GM18519 (cell line): ENCODE data around the gene CAPN10.

Experiments used
- ATAC-seq: cut with Tn5 transposase; IDR thresholded peaks from one replicate; pipeline ENCODE4 v1.9.1; 2021; ENCODE audit warnings: mild to moderate bottlenecking, moderate library complexity; ENCODE audit not compliant: unreplicated experiment, low FRiP score

Gene CAPN10

GRCh38 chr2:240636563-240637115 lies 50.1 kb downstream of the CAPN10 start:
- ATAC-seq, result no peak

- ATAC-seq, result no peak
Measured at GRCh38 chr2:240637116-240637900, 50.8 kb downstream of the CAPN10 start.

- ATAC-seq, result no peak
Measured at GRCh38 chr2:240637901-240638345, 51.4 kb downstream of the CAPN10 start.

- ATAC-seq, result no peak
Measured at GRCh38 chr2:240638512-240639160, 52.1 kb downstream of the CAPN10 start.

- ATAC-seq, result no peak
Measured at GRCh38 chr2:240639566-240639965, 53.0 kb downstream of the CAPN10 start.

GRCh38 chr2:240640939-240641338 lies 54.4 kb downstream of the CAPN10 start:
- ATAC-seq, result no peak

- ATAC-seq, result no peak
Measured at GRCh38 chr2:240642061-240642805, 55.7 kb downstream of the CAPN10 start.

- ATAC-seq, result no peak
Measured at GRCh38 chr2:240642806-240643092, 56.2 kb downstream of the CAPN10 start.

GRCh38 chr2:240643093-240643810 lies 56.7 kb downstream of the CAPN10 start:
- no peak for ATAC-seq

GRCh38 chr2:240643811-240644150 lies 57.2 kb downstream of the CAPN10 start:
- ATAC-seq, result no peak

GRCh38 chr2:240644171-240644651 lies 57.7 kb downstream of the CAPN10 start:
- ATAC-seq, result no peak

- ATAC-seq, result no peak
Measured at GRCh38 chr2:240644859-240645301, 58.3 kb downstream of the CAPN10 start.

GRCh38 chr2:240645346-240645745 lies 58.8 kb downstream of the CAPN10 start:
- no peak for ATAC-seq

- ATAC-seq, result no peak
Measured at GRCh38 chr2:240645801-240646175, 59.3 kb downstream of the CAPN10 start.

GRCh38 chr2:240646176-240646899 lies 59.8 kb downstream of the CAPN10 start:
- ATAC-seq, result no peak

- no peak for ATAC-seq
Measured at GRCh38 chr2:240646900-240647502, 60.5 kb downstream of the CAPN10 start.

- no peak for ATAC-seq
Measured at GRCh38 chr2:240647503-240648154, 61.1 kb downstream of the CAPN10 start.

- no peak for ATAC-seq
Measured at GRCh38 chr2:240648155-240648649, 61.7 kb downstream of the CAPN10 start.
